ENCODE measurements around the gene IP6K3.

DNA sequence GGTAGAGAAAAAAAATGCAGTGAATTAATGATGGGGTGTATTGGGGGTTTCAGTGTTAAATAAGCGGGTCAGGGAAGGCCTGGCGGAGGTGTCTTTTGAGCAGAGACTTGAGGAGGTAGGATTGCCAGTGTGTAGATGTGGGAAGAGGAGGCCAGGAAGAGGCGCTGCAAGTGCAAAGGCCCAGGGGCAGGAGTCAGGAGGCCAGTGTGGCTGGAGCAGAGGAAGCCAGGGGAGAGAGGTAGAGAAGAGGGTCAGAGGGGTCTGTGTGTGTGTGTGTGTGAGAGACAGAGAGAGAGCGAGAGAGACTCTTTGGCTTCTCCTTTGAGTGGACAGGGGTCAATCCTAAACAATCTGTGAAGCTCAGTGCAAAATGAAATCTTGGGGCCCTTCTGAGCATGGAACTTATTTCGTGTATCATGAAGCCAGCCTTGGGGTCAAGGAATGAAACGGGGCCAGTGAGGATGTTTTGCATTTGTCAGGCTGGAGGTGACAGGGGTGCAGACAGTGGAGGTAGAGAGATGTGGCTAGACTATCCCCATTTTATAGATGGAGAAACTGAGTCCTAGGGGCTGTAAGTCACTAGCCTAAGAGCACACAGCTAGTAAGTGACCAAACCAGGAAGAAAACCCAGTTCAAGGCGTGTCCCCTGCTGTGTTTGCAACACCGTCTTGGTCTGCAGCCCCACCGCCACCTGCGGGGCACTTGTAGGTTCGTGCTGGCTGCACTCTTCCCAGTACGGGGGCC is 9.7 kb upstream of the IP6K3 start:
- TF ChIP-seq POLR2AphosphoS5 (IDR thresholded peaks at IDR 0.05; ENCODE audit: borderline replicate concordance, low read depth, low read length) = no peak
- no peak for TF ChIP-seq EZH2 (IDR thresholded peaks at IDR 0.05)
- TF ChIP-seq FOXP2 (optimal IDR thresholded peaks at IDR 0.05; ENCODE audit: control extremely low read depth, extremely low read length, insufficient read depth) = no peak
